ENCODE data around the gene LMNB1. TPM values are rescaled to one million over a fixed set of nuclear protein-coding genes. Genes with fewer than 3 reads are reported as not detected.

The LMNB1 gene
- total RNA-seq, 1 donor from 2014 or later = 20.9 TPM

- H3K36me3 ChIP-seq = no peaks in the 10 kb centered on the region
- intact Hi-C loops (cut with DNase I) = no loop called here
- H3K27ac ChIP-seq = no peak overlapping the region
- no peaks in the 10 kb centered on the region for H3K27me3 ChIP-seq
- no peak overlapping the region for H3K4me3 ChIP-seq
- DNase-seq (ENCODE audit: extremely low spot score in 2 of 2) = no peak
- H3K9me3 ChIP-seq = no peaks in the 10 kb centered on the region
- TF ChIP-seq CTCF (IDR thresholded peaks at IDR 0.05) = no peak
- no peak for TF ChIP-seq POLR2AphosphoS5 (IDR thresholded peaks at IDR 0.05; ENCODE audit: insufficient read depth in 1 of 2, low read depth in 1 of 2)
- TF ChIP-seq POLR2A (IDR thresholded peaks at IDR 0.05) = no peak
- no peaks in the 10 kb centered on the region for H3K4me1 ChIP-seq
Measured at GRCh38 chr5:126881821-126882600, 105.1 kb downstream of the LMNB1 start.

- no peaks in the 10 kb centered on the region for H3K27me3 ChIP-seq
- no peaks in the 10 kb centered on the region for H3K9me3 ChIP-seq
- H3K4me1 ChIP-seq = no peaks in the 10 kb centered on the region
- DNase-seq (ENCODE audit: extremely low spot score in 2 of 2) = no peak
- intact Hi-C loops (cut with DNase I) = no loop called here
- no peak overlapping the region for H3K4me3 ChIP-seq
- no peak overlapping the region for H3K27ac ChIP-seq
- TF ChIP-seq POLR2AphosphoS5 (IDR thresholded peaks at IDR 0.05; ENCODE audit: insufficient read depth in 1 of 2, low read depth in 1 of 2) (no peak), POLR2A (IDR thresholded peaks at IDR 0.05) (no peak), CTCF (IDR thresholded peaks at IDR 0.05) (no peak)
- no peaks in the 10 kb centered on the region for H3K36me3 ChIP-seq
Measured at GRCh38 chr5:126883564-126884245, 106.8 kb downstream of the LMNB1 start.

GRCh38 chr5:126884269-126884819 lies 107.4 kb downstream of the LMNB1 start:
- Histone ChIP-seq H3K4me1 (no peaks in the 10 kb centered on the region), H3K27me3 (no peaks in the 10 kb centered on the region), H3K36me3 (no peaks in the 10 kb centered on the region), H3K9me3 (no peaks in the 10 kb centered on the region), H3K27ac (no peak overlapping the region), H3K4me3 (no peak overlapping the region)
- no peak for DNase-seq (ENCODE audit: extremely low spot score in 2 of 2)
- intact Hi-C loops (cut with DNase I) = no loop called here
- TF ChIP-seq POLR2AphosphoS5 (IDR thresholded peaks at IDR 0.05; ENCODE audit: insufficient read depth in 1 of 2, low read depth in 1 of 2) = no peak
- TF ChIP-seq CTCF (IDR thresholded peaks at IDR 0.05) = no peak
- no peak for TF ChIP-seq POLR2A (IDR thresholded peaks at IDR 0.05)

Small RNAs within 50 kb of the gene (small RNA-seq; reads per million reads assigned to genes)
- not detected for gene RNU6-752P

Other genes with a start within 250 kb of the LMNB1 start
- 63.6 TPM for gene ALDH7A1, start 181.9 kb upstream of the LMNB1 start, total RNA-seq
- gene PHAX, start 176.2 kb upstream of the LMNB1 start, total RNA-seq = 44.7 TPM